DND-41 (cell line): ENCODE data around the gene YARS2.

Experiments used
- EZH2 ChIP-seq: IDR thresholded peaks from 3 replicates; pipeline ENCODE4 v1.6.1; 2012; ENCODE audit warnings: borderline replicate concordance, low read depth, mild to moderate bottlenecking, moderate library complexity, low read length, inconsistent platforms; ENCODE audit not compliant: severe bottlenecking
- TF ChIP-seq, protein P1 (sequence below): IDR thresholded peaks from 2 replicates; pipeline ENCODE4 v1.5.1; 2012; ENCODE audit warnings: borderline replicate concordance, low read length, moderate library complexity, mild to moderate bottlenecking; ENCODE audit not compliant: poor library complexity, severe bottlenecking; ENCODE audit errors: extremely low read depth

DNA sequence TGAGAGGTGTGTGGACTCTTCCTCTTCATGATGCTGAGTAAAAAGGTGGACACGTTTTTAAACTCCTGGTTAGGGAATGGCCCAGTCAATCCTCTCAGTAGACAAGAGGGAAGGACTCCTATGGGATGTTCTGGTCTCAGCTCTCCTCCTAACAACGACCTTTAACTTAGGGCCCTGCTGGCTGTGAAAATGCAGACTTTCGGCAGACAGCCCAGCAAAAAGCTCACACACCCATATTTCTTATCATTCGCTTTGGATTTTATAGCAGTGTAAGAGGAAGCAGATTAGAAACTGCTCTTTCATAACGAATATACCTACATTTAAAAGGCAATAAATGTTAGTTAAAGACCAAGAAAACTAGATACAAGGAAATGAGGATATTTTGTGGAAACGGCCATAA is 18.0 kb upstream of the YARS2 start:
- TF ChIP-seq, protein P1, sequence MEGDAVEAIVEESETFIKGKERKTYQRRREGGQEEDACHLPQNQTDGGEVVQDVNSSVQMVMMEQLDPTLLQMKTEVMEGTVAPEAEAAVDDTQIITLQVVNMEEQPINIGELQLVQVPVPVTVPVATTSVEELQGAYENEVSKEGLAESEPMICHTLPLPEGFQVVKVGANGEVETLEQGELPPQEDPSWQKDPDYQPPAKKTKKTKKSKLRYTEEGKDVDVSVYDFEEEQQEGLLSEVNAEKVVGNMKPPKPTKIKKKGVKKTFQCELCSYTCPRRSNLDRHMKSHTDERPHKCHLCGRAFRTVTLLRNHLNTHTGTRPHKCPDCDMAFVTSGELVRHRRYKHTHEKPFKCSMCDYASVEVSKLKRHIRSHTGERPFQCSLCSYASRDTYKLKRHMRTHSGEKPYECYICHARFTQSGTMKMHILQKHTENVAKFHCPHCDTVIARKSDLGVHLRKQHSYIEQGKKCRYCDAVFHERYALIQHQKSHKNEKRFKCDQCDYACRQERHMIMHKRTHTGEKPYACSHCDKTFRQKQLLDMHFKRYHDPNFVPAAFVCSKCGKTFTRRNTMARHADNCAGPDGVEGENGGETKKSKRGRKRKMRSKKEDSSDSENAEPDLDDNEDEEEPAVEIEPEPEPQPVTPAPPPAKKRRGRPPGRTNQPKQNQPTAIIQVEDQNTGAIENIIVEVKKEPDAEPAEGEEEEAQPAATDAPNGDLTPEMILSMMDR: no peak
- TF ChIP-seq EZH2: no peak
